Panc1 (cell line): ENCODE data around the gene KIAA1217. TPM values are rescaled to one million over a fixed set of nuclear protein-coding genes. Genes with fewer than 3 reads are reported as not detected.

ENCODE experiments used
- ATAC-seq: fragments of 200-7000 bp; cut with Tn5 transposase; 2 replicates; pipeline ENCODE4 v1.9.1; 2020; ENCODE audit warnings: mild to moderate bottlenecking, moderate library complexity
- BruUV-seq: library from RNA; stranded (reverse); fragments of 400-500 nt; replicated peaks from 2 replicates; lab custom pipeline; 2021; lab: Mats Ljungman, UMichigan
- CTCF ChIA-PET: fragments of 300-600 bp; sonication (Branson Sonifier 250); formaldehyde crosslinking; loops from one replicate; lab custom pipeline; 2022; ENCODE audit warnings: antibody characterized with exemption; lab: Charles Lee
- POLR2A ChIA-PET: fragments of 300-600 bp; sonication (Branson Sonifier 250); formaldehyde crosslinking; loops from one replicate; lab custom pipeline; 2022; ENCODE audit warnings: antibody characterized with exemption; lab: Charles Lee
- DNase-seq: peaks from one replicate; pipeline ENCODE4 v3.0.0-alpha.2; 2010; ENCODE audit warnings: low read depth, low spot score
- H3K27ac ChIP-seq: 2 replicates; pipeline ENCODE4 v1.5.1; 2011; ENCODE audit warnings: mild to moderate bottlenecking, low read length, inconsistent platforms
- H3K27me3 ChIP-seq: fragments of 200-500 bp; sonication (Bioruptor generic); 2 replicates; pipeline ENCODE4 v1.6.0; 2014; ENCODE audit warnings: low read length, inconsistent platforms; ENCODE audit not compliant: control insufficient read depth, insufficient read depth
- H3K36me3 ChIP-seq: fragments of 200-500 bp; sonication (Bioruptor generic); 2 replicates; pipeline ENCODE4 v1.5.1; 2014; ENCODE audit warnings: inconsistent platforms, mild to moderate bottlenecking, low read length, moderate library complexity; ENCODE audit not compliant: control insufficient read depth, insufficient read depth
- H3K4me1 ChIP-seq: 2 replicates; pipeline ENCODE4 v1.5.1; 2011; ENCODE audit warnings: inconsistent platforms, mild to moderate bottlenecking, low read length, moderate library complexity; ENCODE audit not compliant: control insufficient read depth, insufficient read depth
- H3K4me3 ChIP-seq, 2 experiments: 2 replicates each; pipeline ENCODE4 v1.5.1; 2011 to 2012; ENCODE audit warnings: low read depth in 2 of 2, low read length in 2 of 2, mild to moderate bottlenecking in 2 of 2, inconsistent platforms in 1 of 2, moderate library complexity in 1 of 2
- H3K9me3 ChIP-seq: fragments of 200-500 bp; sonication (Bioruptor generic); 2 replicates; pipeline ENCODE4 v1.5.1; 2014; ENCODE audit warnings: low read depth, mild to moderate bottlenecking, inconsistent platforms, low read length, moderate library complexity; ENCODE audit not compliant: control insufficient read depth, insufficient read depth
- POLR2AphosphoS5 ChIP-seq: IDR thresholded peaks from 2 replicates; pipeline ENCODE4 v1.6.1; 2012; ENCODE audit warnings: mild to moderate bottlenecking, low read depth, low read length, moderate library complexity
- SIN3A ChIP-seq: IDR thresholded peaks from 2 replicates; pipeline ENCODE4 v1.6.1; 2012; ENCODE audit warnings: low read depth, mild to moderate bottlenecking, low read length, moderate library complexity, borderline replicate concordance; ENCODE audit not compliant: insufficient read depth
- TCF7L2 ChIP-seq: IDR thresholded peaks from 2 replicates; pipeline ENCODE4 v1.6.1; 2011; ENCODE audit warnings: mild to moderate bottlenecking, low read depth, low read length, inconsistent platforms
- in situ Hi-C: cut with HindIII; loops from 2 replicates; pipeline ENCODE4 v1.10.0; 2016; ENCODE audit warnings: low sequenced_read_pairs, low pct_unique_long_range_greater_than_20kb
- intact Hi-C: fragments of 100-400 bp; cut with micrococcal nuclease; formaldehyde crosslinking; loops from one replicate; pipeline ENCODE4 v1.10.0; 2022; ENCODE audit not compliant: unreplicated experiment
- total RNA-seq: library from RNA; stranded (reverse); gene quantifications from one replicate; pipeline ENCODE4 v1.2.1, GENCODE V29; 2021; ENCODE audit not compliant: unreplicated experiment
- TF ChIP-seq, protein P1 (sequence below): fragments of 450-650 bp; IDR thresholded peaks from 2 replicates; pipeline ENCODE4 v1.5.1; 2017; ENCODE audit warnings: mild to moderate bottlenecking
- TF ChIP-seq, protein P2 (sequence below), 2 experiments: IDR thresholded peaks; 2 replicates each; pipeline ENCODE4 v1.6.1; 2011 to 2012; ENCODE audit warnings: low read depth in 2 of 2, control low read depth in 1 of 2, low read length in 1 of 2, mild to moderate bottlenecking in 1 of 2, moderate library complexity in 1 of 2; ENCODE audit not compliant: insufficient read depth in 1 of 2

The KIAA1217 gene
- total RNA-seq, 1 experiment from 2014 or later, result 11.6 TPM

- H3K36me3 ChIP-seq, result no peaks in the 10 kb centered on the region
- ATAC-seq, result no peak
- no peak for DNase-seq
- ChIA-PET POLR2A (no interaction called here), CTCF (interaction anchor here (0.6 kb wide), 1 partner anchor 180 kb away, joined by 3 read pairs; no protein-coding TSS in a partner anchor)
- no TSS peak for BruUV-seq
- H3K4me3 ChIP-seq, result no peak overlapping the region
- H3K4me1 ChIP-seq, result peaks cover 2% of the 10 kb centered on the region; the same call in 1 of the 2 replicates
- intact Hi-C loops, result no loop called here
- H3K27me3 ChIP-seq, result no peaks in the 10 kb centered on the region
- TF ChIP-seq, protein P1, sequence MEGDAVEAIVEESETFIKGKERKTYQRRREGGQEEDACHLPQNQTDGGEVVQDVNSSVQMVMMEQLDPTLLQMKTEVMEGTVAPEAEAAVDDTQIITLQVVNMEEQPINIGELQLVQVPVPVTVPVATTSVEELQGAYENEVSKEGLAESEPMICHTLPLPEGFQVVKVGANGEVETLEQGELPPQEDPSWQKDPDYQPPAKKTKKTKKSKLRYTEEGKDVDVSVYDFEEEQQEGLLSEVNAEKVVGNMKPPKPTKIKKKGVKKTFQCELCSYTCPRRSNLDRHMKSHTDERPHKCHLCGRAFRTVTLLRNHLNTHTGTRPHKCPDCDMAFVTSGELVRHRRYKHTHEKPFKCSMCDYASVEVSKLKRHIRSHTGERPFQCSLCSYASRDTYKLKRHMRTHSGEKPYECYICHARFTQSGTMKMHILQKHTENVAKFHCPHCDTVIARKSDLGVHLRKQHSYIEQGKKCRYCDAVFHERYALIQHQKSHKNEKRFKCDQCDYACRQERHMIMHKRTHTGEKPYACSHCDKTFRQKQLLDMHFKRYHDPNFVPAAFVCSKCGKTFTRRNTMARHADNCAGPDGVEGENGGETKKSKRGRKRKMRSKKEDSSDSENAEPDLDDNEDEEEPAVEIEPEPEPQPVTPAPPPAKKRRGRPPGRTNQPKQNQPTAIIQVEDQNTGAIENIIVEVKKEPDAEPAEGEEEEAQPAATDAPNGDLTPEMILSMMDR, result no peak
- TF ChIP-seq TCF7L2, result no peak
- no peak for TF ChIP-seq POLR2AphosphoS5
- peak overlapping the region; percentile 74 for H3K27ac ChIP-seq
- no peaks in the 10 kb centered on the region for H3K9me3 ChIP-seq
- in situ Hi-C loops, result no loop called here
Observed at GRCh38 chr10:24382045-24382444, 173.1 kb downstream of the KIAA1217 start.

DNA sequence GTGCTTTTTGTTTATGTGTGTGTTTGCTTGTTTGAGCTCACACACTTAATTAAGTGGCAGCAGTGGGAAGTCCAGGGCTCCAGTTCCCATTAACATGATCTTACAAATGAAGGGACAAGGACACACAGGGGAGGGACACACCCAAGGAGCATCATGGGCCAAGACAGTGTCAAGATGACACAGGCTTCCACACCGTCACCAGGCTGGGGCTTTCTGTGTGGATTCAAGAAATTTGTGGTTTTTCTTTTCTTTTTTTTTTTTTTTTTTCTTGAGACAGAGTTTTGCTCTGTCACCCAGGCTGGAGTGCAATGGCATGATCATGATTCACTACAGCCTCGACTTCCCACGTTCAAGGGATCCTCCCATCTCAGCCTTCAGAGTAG is 173.6 kb downstream of the KIAA1217 start:
- Histone ChIP-seq H3K36me3 (no peaks in the 10 kb centered on the region), H3K27ac (peak overlapping the region; percentile 74), H3K4me1 (peaks cover 2% of the 10 kb centered on the region; the same call in 1 of the 2 replicates), H3K9me3 (no peaks in the 10 kb centered on the region), H3K4me3 (no peak overlapping the region), H3K27me3 (no peaks in the 10 kb centered on the region)
- no peak for TF ChIP-seq POLR2AphosphoS5
- no peak for DNase-seq
- in situ Hi-C loops (no loop called here), intact Hi-C loops (no loop called here)
- ATAC-seq, result no peak
- ChIA-PET CTCF (no interaction called here), POLR2A (no interaction called here)
- no TSS peak for BruUV-seq

DNA sequence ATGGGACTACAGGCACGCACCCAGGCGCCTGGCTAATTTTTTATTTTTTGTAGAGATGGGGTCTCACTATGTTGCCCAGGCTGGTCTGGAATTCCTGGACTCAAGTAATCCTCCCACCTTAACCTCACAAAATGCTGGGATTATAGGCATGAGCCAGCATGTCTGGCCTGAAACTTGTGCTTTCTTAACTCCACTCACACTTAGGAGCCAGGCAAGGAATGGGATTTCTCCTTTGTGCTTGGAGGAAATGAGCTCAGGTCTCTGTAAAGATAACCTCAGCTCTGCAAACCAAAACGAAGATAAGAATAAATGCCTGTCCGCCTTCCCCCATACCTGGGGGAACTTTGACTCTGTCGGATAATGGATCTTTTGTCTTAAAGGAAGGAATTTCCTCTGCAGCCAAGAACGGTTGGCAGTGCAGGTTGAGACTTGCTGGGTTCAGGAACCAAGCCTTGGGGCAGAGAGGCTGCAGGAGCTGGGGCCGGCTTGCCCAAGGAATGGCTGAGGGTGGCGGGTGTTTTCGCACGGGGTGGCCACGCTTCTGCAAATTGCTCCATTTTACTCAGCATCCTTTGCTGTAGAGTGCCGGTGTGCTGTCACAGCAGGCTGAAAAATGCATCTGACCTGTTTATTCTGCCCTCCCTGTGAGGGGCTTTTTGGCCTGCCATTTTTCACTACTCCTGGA is 174.2 kb downstream of the KIAA1217 start:
- H3K4me1 ChIP-seq, result peaks cover 2% of the 10 kb centered on the region; the same call in 1 of the 2 replicates
- CTCF ChIA-PET, result interaction anchor here (0.5 to 0.7 kb wide), 2 partner anchors 18 to 99 kb away, joined by 3 to 4 read pairs; no protein-coding TSS in a partner anchor
- H3K27me3 ChIP-seq, result no peaks in the 10 kb centered on the region
- in situ Hi-C loops (no loop called here), intact Hi-C loops (no loop called here)
- H3K27ac ChIP-seq, result peak overlapping the region; percentile 74; the same call in 1 of the 2 replicates
- H3K9me3 ChIP-seq, result no peaks in the 10 kb centered on the region
- H3K4me3 ChIP-seq, result no peak overlapping the region
- BruUV-seq, result no TSS peak
- ATAC-seq (peak; percentile 77), DNase-seq (no peak)
- TF ChIP-seq SIN3A, result no peak
- TF ChIP-seq, protein P2, sequence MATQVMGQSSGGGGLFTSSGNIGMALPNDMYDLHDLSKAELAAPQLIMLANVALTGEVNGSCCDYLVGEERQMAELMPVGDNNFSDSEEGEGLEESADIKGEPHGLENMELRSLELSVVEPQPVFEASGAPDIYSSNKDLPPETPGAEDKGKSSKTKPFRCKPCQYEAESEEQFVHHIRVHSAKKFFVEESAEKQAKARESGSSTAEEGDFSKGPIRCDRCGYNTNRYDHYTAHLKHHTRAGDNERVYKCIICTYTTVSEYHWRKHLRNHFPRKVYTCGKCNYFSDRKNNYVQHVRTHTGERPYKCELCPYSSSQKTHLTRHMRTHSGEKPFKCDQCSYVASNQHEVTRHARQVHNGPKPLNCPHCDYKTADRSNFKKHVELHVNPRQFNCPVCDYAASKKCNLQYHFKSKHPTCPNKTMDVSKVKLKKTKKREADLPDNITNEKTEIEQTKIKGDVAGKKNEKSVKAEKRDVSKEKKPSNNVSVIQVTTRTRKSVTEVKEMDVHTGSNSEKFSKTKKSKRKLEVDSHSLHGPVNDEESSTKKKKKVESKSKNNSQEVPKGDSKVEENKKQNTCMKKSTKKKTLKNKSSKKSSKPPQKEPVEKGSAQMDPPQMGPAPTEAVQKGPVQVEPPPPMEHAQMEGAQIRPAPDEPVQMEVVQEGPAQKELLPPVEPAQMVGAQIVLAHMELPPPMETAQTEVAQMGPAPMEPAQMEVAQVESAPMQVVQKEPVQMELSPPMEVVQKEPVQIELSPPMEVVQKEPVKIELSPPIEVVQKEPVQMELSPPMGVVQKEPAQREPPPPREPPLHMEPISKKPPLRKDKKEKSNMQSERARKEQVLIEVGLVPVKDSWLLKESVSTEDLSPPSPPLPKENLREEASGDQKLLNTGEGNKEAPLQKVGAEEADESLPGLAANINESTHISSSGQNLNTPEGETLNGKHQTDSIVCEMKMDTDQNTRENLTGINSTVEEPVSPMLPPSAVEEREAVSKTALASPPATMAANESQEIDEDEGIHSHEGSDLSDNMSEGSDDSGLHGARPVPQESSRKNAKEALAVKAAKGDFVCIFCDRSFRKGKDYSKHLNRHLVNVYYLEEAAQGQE (IDR thresholded peaks at IDR 0.05; ENCODE audit: insufficient read depth in 1 of 2, low read depth in 2 of 2, low read length in 1 of 2), result no peak
- POLR2A ChIA-PET, result no interaction called here
- no peaks in the 10 kb centered on the region for H3K36me3 ChIP-seq
